Kidney (tissue), 14 donors: ENCODE data around the gene CAMK2A. TPM values are rescaled to one million over a fixed set of nuclear protein-coding genes. Genes with fewer than 3 reads are reported as not detected.
A peak's percentile ranks its signal among the peaks of the same experiment; 100 is the strongest.

Experiments
- DNase-seq, 5 donors: peaks; one replicate each; pipeline ENCODE4 v3.0.0-alpha.2; 2013 to 2020
- FAIRE-seq: peaks from 2 replicates; lab custom pipeline; 2012; peaks lifted over from hg19 to GRCh38; lab: Jason Lieb, UNC
- H3K27ac ChIP-seq, 2 donors: one replicate each; pipeline ENCODE4 v1.7.0; 2013; ENCODE audit warnings: low read depth in 2 of 2, low read length in 2 of 2, inconsistent platforms in 1 of 2
- H3K27me3 ChIP-seq: one replicate; pipeline ENCODE4 v1.7.1; 2013; ENCODE audit warnings: low read length, inconsistent platforms; ENCODE audit not compliant: control insufficient read depth, insufficient read depth
- H3K36me3 ChIP-seq, 3 donors: one replicate each; pipeline versions ENCODE4 v1.7.0 to v1.7.1; 2013; ENCODE audit warnings: low read length in 3 of 3, control low read depth in 1 of 3, inconsistent platforms in 1 of 3; ENCODE audit not compliant: insufficient read depth in 3 of 3, control insufficient read depth in 2 of 3
- H3K4me1 ChIP-seq, 3 donors: one replicate each; pipeline versions ENCODE4 v1.7.0 to v1.7.1; 2013; ENCODE audit warnings: low read length in 3 of 3, inconsistent platforms in 1 of 3, low read depth in 1 of 3; ENCODE audit not compliant: control insufficient read depth in 2 of 3, insufficient read depth in 2 of 3
- H3K4me3 ChIP-seq, 3 donors: one replicate each; pipeline versions ENCODE4 v1.7.0 to v1.8.1; 2013; ENCODE audit warnings: low read length in 3 of 3, control low read depth in 1 of 3, inconsistent platforms in 1 of 3
- H3K9ac ChIP-seq, 3 donors: one replicate each; pipeline versions ENCODE4 v1.7.0 to v1.7.1; 2013; ENCODE audit warnings: low read length in 3 of 3, control low read depth in 1 of 3, inconsistent platforms in 1 of 3
- H3K9me3 ChIP-seq, 3 donors: one replicate each; pipeline versions ENCODE4 v1.7.0 to v1.7.1; 2013; ENCODE audit warnings: low read length in 3 of 3, control low read depth in 1 of 3, inconsistent platforms in 1 of 3; ENCODE audit not compliant: control insufficient read depth in 2 of 3, insufficient read depth in 1 of 3
- intact Hi-C: fragments of 100-400 bp; cut with DNase I; formaldehyde crosslinking; loops from one replicate; pipeline ENCODE4 v1.11.1; 2022
- polyA plus RNA-seq: library from polyadenylated mRNA; stranded (reverse); fragments of 350-450 nt; fragmentation: Illumina TruSeq; extraction: RNeasy Lipid Tissue Mini Kit (QIAGEN cat#74804); gene quantifications from one replicate; pipeline ENCODE4 v1.2.3, GENCODE V29; 2014; ENCODE audit warnings: low read depth, low replicate concordance; ENCODE audit not compliant: insufficient read depth
- total RNA-seq: library from RNA; stranded (reverse); fragmentation: NEBNext Ultra II Directional; extraction: Animal tissue kit (Norgen Biotek cat#: 25700); gene quantifications from one replicate; pipeline ENCODE4 v1.2.1, GENCODE V29; 2021
- TF ChIP-seq, protein P1 (sequence below): IDR thresholded peaks from 3 replicates; pipeline ENCODE4 v1.5.1; 2012; ENCODE audit warnings: mild to moderate bottlenecking, moderate library complexity, borderline replicate concordance; ENCODE audit not compliant: insufficient read depth; ENCODE audit errors: extremely low read depth
- donor health status: control.
- donor health status: control.
- donor health status: control.
- donor health status: control.
- donor health status: control.
- donor health status: DM: yes; HTN: yes; CAD: no.
- donor health status: Normal renal cell carcinoma (clear cell type).

The CAMK2A gene
- total and polyA plus RNA-seq, 2 donors from 2014 or later, result 0.28 to 0.90 TPM

DNA sequence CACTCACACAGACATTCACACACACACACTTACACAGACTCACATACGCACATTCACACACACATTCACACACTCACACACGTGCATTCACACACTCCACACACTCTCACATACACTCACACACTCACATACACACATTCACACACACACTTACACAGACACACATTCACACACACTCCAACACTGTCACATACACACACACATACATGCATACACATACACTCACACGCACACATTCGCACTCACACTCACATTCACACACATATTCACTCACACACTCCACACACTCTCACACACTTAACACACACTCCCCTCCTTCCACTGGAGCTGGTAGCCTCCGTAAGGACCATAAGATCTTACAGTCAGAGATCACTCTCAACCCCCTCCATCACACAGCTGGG lies 26.2 kb downstream of the CAMK2A start:
- H3K27me3 ChIP-seq, result no peaks in the 10 kb centered on the region
- no peaks in the 10 kb centered on the region for H3K36me3 ChIP-seq
- peak overlapping the region in 1 of 3 donors; percentile 4 for H3K9ac ChIP-seq
- FAIRE-seq (no peak), DNase-seq (no peak)
- H3K9me3 ChIP-seq, result peaks cover 0 to 2% (median 0%) of the 10 kb centered on the region in 3 donors
- TF ChIP-seq, protein P1, sequence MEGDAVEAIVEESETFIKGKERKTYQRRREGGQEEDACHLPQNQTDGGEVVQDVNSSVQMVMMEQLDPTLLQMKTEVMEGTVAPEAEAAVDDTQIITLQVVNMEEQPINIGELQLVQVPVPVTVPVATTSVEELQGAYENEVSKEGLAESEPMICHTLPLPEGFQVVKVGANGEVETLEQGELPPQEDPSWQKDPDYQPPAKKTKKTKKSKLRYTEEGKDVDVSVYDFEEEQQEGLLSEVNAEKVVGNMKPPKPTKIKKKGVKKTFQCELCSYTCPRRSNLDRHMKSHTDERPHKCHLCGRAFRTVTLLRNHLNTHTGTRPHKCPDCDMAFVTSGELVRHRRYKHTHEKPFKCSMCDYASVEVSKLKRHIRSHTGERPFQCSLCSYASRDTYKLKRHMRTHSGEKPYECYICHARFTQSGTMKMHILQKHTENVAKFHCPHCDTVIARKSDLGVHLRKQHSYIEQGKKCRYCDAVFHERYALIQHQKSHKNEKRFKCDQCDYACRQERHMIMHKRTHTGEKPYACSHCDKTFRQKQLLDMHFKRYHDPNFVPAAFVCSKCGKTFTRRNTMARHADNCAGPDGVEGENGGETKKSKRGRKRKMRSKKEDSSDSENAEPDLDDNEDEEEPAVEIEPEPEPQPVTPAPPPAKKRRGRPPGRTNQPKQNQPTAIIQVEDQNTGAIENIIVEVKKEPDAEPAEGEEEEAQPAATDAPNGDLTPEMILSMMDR, result no peak
- H3K4me1 ChIP-seq, result peaks cover 0 to 3% (median 0%) of the 10 kb centered on the region in 3 donors
- intact Hi-C loops, result no loop called here
- H3K4me3 ChIP-seq, result peak overlapping the region in 1 of 3 donors; percentile 12
- no peak overlapping the region for H3K27ac ChIP-seq

DNA sequence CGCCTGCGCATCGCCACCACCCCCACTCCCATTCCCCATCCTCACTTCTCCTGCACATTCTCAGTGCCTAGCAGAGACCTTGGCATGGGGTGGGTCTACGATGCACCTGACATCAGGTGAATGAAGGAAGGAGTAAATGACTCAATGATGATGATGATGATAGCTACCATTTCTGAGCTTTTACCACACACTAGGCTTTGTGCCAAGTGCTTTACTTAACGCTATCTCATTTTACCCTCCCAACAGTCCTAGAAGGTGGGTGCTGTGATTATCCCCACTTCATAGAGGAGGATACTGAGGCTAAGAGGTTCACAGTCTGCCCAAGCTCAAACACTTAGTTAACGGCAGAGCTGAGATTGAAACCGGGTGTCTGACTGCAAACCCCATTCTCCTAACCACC lies 27.1 kb downstream of the CAMK2A start:
- FAIRE-seq, result no peak
- intact Hi-C loops, result no loop called here

DNA sequence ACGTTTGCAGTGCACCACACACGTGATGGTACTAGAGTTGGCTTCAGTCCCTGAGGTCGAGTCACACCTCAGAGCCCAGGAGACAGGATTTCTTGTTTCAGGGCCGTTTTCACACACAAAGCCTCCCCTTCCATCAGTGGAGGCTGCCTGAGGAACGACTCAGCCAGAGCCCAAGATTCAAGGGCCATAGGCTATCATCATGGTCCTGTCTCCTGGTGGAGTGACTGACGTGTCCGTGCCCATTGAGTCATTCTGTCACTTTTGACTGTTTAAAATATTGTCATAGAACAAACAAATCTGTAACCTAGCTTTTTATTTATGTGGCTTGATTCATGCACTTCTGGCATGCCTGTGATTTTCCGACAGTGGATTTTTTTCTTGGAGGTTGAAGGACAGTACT lies 28.3 kb downstream of the CAMK2A start:
- TF ChIP-seq, protein P1, result no peak
- Histone ChIP-seq H3K4me3 (no peak overlapping the region), H3K9ac (no peak overlapping the region), H3K27me3 (no peaks in the 10 kb centered on the region), H3K9me3 (peaks cover 0 to 2% (median 0%) of the 10 kb centered on the region in 3 donors), H3K36me3 (no peaks in the 10 kb centered on the region), H3K4me1 (peaks cover 0 to 3% (median 0%) of the 10 kb centered on the region in 3 donors), H3K27ac (no peak overlapping the region)
- intact Hi-C loops, result no loop called here
- no peak for FAIRE-seq
- no peak for DNase-seq

More for the DNA sequence above, 27.1 kb downstream of the CAMK2A start:
- H3K4me1 ChIP-seq, result peaks cover 0 to 3% (median 0%) of the 10 kb centered on the region in 3 donors
- DNase-seq, result no peak
- peaks cover 0 to 2% (median 0%) of the 10 kb centered on the region in 3 donors for H3K9me3 ChIP-seq
- TF ChIP-seq, protein P1, result no peak
- H3K27me3 ChIP-seq, result no peaks in the 10 kb centered on the region
- H3K27ac ChIP-seq, result no peak overlapping the region
- no peak overlapping the region for H3K9ac ChIP-seq
- H3K36me3 ChIP-seq, result no peaks in the 10 kb centered on the region
- no peak overlapping the region for H3K4me3 ChIP-seq

DNA sequence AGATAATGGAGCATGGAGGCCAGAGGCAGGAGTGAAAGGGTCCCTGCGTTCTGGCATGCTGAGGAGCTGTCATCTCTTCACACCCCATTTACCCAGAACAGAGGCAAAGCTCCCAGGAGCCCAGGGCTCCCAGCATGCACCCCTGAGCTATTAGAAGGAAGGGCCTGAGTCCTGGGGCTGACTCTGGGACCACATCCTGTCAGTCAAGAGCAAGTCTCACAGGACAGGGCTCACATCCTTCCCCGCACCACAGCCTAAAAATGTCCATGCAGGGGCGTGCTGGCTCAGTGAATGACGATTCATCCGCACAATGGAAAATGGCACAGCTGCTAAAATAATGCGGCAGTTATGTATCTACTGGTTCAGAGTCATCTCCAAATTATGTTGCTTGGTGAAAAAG lies 31.4 kb downstream of the CAMK2A start:
- no peaks in the 10 kb centered on the region for H3K27me3 ChIP-seq
- H3K4me3 ChIP-seq, result no peak overlapping the region
- TF ChIP-seq, protein P1, result no peak
- intact Hi-C loops, result no loop called here
- FAIRE-seq, result no peak
- peaks cover 0 to under 1% (median 0%) of the 10 kb centered on the region in 3 donors for H3K9me3 ChIP-seq
- no peak overlapping the region for H3K9ac ChIP-seq
- no peaks in the 10 kb centered on the region for H3K36me3 ChIP-seq
- H3K4me1 ChIP-seq, result no peaks in the 10 kb centered on the region
- no peak overlapping the region for H3K27ac ChIP-seq
- peak in 2 of 5 donors; percentile 34 to 49 for DNase-seq
